ENCODE results near the gene KRTAP4-16.
"Not testable (repeated sequence)": the region's sequence is repeated elsewhere in the genome, so short reads cannot be mapped to it uniquely, and the experiment has no call there.

The KRTAP4-16 gene

GRCh38 chr17:41076788-41077187, 25.2 kb downstream of the KRTAP4-16 start:
- DNase-seq (ENCODE audit: low read depth in 1 of 2, low spot score in 1 of 2): no peak

DNA sequence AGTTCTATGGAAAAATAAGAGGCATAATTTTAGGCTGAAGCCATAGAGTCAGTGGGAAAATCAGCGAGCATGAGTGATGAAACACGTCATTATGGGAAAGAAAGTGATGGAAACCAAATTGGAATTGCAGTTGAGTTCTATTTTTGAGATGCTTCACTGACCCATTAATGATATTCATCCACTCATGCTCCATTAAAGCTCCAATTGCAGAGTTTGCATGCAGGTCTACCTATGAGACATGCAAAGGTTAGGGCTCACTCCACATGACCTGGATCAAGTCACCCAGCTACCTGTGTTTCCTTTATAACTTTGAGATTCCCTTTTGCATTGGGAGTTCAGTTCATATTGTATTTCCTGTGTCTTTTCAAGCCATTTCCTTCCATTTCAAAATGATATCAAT, 28.3 kb downstream of the KRTAP4-16 start:
- no peak for DNase-seq (ENCODE audit: low read depth in 1 of 2, low spot score in 1 of 2)

- no peak for DNase-seq (ENCODE audit: low read depth in 1 of 2, low spot score in 1 of 2)
These were observed 30.2 kb downstream of the KRTAP4-16 start for GRCh38 chr17:41071606-41072360.

DNA sequence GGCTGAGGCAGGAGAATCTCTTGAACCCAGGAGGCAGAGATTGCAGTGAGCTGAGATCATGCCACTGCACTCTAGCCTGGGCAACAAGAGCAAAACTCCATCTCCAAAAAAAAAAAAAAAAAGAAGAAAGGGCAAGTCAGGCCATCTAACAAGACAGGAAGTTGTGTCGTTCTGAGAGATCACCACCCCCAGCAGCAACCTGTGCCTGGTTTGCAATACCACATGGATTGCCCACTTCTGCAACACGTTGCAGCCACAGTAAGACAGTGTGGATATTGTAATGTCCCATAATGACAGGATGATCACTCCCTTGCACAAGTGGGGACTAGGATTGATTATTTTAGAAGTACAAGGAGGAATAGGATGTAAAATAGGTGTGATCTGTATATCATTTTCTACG, 33.0 kb downstream of the KRTAP4-16 start:
- no peak for DNase-seq (ENCODE audit: low read depth in 1 of 2, low spot score in 1 of 2)

GRCh38 chr17:41067281-41067680, 34.7 kb downstream of the KRTAP4-16 start:
- no peak for DNase-seq (ENCODE audit: low read depth in 1 of 2, low spot score in 1 of 2)

- DNase-seq (ENCODE audit: low read depth in 1 of 2, low spot score in 1 of 2): no peak
These were observed 36.0 kb downstream of the KRTAP4-16 start, which contains the start of gene KRTAP2-4 for GRCh38 chr17:41065829-41066624. Gene KRTAP2-4 (minus strand): TSS chr17:41065879. CDS start chr17:41065845, 34 bp downstream.

GRCh38 chr17:41065016-41065689, 36.9 kb downstream of the KRTAP4-16 start:
- DNase-seq (ENCODE audit: low read depth in 1 of 2, low spot score in 1 of 2): not testable (repeated sequence)

GRCh38 chr17:41064301-41064700, 37.7 kb downstream of the KRTAP4-16 start:
- DNase-seq (ENCODE audit: low read depth in 1 of 2, low spot score in 1 of 2): no peak

DNA sequence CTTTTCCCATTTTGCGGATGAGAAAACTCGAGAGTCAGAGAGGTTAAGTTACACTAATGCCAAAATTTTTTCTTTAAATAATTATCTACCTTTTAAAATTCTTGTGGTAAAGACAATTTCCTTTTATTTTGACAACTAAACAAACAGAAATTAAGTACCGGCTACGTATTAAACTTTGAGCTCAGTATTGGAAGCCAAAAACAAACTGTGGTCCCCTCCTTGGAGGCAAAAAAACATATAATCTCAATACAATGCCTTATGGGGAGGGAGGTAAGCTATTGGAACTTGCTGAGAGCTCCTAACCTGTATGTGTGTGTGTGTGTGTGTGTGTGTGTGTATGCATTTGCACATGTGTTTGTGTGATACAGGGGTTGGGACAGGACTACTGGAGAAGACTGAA, 38.6 kb downstream of the KRTAP4-16 start:
- no peak for DNase-seq (ENCODE audit: low read depth in 1 of 2, low spot score in 1 of 2)

DNA sequence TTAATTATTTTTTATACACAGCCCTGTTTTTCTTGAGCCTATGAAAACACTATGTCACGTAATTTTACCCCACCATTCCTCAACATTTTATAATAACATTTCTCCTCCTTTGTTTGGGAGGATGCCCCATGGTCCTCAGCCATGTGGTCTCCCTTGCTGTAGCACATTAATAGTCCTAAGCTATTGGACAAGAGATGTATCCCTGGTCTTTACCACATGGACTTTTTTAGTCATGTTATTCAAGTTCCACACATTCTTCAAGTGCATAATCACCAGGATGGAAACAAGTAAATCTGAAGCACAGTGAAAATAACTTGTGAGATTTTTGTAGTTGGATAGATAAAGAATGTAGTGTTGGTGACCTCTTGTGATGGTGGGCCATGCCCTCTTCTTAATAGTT, 40.0 kb downstream of the KRTAP4-16 start:
- no peak for DNase-seq (ENCODE audit: low read depth in 1 of 2, low spot score in 1 of 2)

DNA sequence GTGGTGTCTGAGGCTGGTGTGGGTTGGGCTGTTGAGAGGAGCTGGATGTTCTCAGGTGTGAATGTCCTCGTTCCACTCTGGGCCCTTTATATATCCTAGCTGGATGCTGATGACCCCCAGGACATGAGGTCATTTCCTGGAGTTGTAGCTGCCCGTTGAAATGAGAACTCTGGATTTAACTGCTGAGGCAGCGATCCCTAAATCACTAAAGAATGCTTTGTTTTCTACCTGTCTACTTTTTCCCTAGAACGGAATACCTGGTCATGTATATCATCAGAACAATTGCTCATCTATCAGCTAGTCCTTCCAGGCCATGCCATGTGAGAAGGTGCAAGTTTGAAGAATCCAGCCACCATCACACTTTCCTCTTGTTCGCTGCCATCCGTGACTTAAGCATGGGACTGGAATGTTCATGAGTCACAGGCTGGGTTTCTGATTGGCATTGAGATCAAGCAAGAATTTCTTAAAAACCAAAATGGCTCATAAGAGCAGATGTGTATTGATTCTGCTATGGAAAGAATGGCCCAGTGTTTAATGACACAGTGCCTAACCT, 41.9 kb downstream of the KRTAP4-16 start, which contains the start of gene KRTAP2-3:
Gene KRTAP2-3, minus strand, starts transcription at position 63 of the 553 bp plus-strand sequence. CDS start 64 bp downstream, outside the sequence.
- no peak for DNase-seq (ENCODE audit: low read depth in 1 of 2, low spot score in 1 of 2)

- DNase-seq (ENCODE audit: low read depth in 1 of 2, low spot score in 1 of 2): not testable (repeated sequence)
These were observed 42.5 kb downstream of the KRTAP4-16 start for GRCh38 chr17:41059276-41060051.

DNA sequence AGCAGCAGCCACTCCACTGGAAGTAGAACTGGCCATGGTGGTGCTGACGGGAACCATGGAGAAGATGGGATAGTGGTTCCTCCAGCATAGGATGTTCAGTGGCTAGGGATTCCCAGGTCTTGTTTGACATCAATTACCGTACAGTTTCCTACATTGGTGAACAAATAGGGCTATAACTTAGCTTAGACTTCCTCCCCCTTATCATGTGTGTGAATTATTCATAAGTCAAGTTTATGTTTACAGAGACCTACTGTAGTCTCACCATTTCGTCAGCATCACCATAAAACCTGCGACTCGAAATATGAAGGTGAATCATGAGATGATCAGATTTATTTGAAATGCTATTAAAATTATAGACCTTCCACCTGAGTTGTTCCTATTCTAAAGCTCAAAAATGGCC, 43.3 kb downstream of the KRTAP4-16 start:
- no peak for DNase-seq (ENCODE audit: low read depth in 1 of 2, low spot score in 1 of 2)

DNA sequence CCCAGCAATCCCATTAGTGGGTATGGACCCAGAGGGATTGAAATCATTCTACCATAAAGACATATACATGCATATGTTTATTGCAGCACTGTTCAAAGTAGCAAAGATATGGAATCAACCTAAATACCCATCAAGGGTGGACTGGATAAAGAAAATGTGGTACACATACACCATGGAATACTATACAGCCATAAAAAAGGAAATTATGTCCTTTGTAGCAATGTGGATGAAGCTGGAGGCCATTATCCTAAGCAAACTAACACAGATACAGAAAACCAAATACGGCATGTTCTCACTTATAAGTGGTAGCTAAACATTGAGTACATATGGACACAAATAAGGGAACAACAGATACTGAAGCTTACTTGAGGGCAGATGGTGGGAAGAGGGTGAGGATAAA, 44.5 kb downstream of the KRTAP4-16 start:
- no peak for DNase-seq (ENCODE audit: low read depth in 1 of 2, low spot score in 1 of 2)

DNA sequence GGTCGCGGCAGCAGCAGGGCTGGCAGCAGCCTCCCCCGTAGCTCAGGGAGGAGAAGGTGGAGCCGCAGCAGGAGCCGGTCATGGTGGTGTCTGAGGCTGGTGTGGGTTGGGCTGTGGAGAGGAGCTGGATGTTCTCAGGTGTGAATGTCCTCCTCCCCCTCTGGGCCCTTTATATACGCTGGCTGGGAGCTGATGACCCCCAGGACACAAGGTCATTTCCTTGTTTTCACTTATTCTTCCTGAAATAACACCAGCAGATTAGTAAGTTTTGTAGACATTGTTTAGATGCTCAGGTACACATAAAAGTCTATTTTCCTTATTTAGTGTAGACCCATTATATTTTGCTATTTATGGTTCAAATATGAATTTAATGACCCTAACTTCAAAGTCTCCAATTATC, 46.9 kb downstream of the KRTAP4-16 start, which contains the start of gene KRTAP2-2:
Gene KRTAP2-2, minus strand, starts transcription at position 101 of the 400 bp plus-strand sequence. Its CDS starts 19 bp downstream, at position 82.
- not testable (repeated sequence) for DNase-seq (ENCODE audit: low read depth in 1 of 2, low spot score in 1 of 2)

GRCh38 chr17:41054556-41054955, 47.5 kb downstream of the KRTAP4-16 start:
- DNase-seq (ENCODE audit: low read depth in 1 of 2, low spot score in 1 of 2): not testable (repeated sequence)

DNA sequence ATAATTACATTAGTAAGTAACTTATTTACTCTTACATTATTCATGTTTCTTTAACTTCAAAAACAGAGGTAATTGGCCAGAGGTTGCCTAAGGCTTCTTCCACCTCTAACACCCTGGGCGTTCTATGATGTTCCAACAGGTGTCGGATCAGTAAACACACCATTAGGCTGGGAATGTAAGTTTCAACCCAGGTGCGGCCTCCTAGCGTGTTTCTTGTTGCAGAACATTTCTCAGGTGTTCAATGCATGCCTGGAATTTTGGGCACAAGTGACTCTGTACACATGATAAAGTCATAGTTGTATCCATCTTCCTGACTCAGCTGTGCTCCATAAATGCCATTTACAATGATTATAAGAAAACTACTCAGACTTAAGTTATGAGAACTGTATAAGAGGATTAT, 48.0 kb downstream of the KRTAP4-16 start:
- no peak for DNase-seq (ENCODE audit: low read depth in 1 of 2, low spot score in 1 of 2)

- no peak for DNase-seq (ENCODE audit: low read depth in 1 of 2, low spot score in 1 of 2)
These were observed 49.4 kb downstream of the KRTAP4-16 start for GRCh38 chr17:41052566-41052965.

All from activated CD4-positive, alpha-beta T cell treated with anti-CD3 and anti-CD28 coated beads, Interleukin-2, amount 50 U/mL, for 24 hours (primary cell).